A673 (cell line): Measurements from ENCODE around the gene UQCRQ. TPM values are rescaled to one million over a fixed set of nuclear protein-coding genes. Genes with fewer than 3 reads are reported as not detected.

Source experiments
- BruUV-seq: library from RNA; stranded (reverse); fragments of 400-500 nt; replicated peaks from 2 replicates; lab custom pipeline; 2021; lab: Mats Ljungman, UMichigan
- CTCF ChIA-PET: fragments of 300-600 bp; sonication (Branson Sonifier 250); formaldehyde crosslinking; loops from one replicate; lab custom pipeline; 2022; ENCODE audit warnings: antibody characterized with exemption; lab: Charles Lee
- POLR2A ChIA-PET: fragments of 300-600 bp; sonication (Branson Sonifier 250); formaldehyde crosslinking; loops from one replicate; lab custom pipeline; 2022; ENCODE audit warnings: antibody characterized with exemption; ENCODE audit not compliant: low non-redundant PET; lab: Charles Lee
- DNase-seq: peaks from one replicate; pipeline ENCODE4 v3.0.0-alpha.2; 2015; ENCODE audit warnings: low spot score
- H3K27ac ChIP-seq: fragments of 200-600 bp; sonication (generic); 2 replicates; pipeline ENCODE4 v1.5.1; 2016; ENCODE audit warnings: mixed run types, low read depth, mild to moderate bottlenecking, mixed read lengths, antibody characterized with exemption, low read length; ENCODE audit not compliant: poor library complexity, severe bottlenecking
- H3K27me3 ChIP-seq: fragments of 200-600 bp; sonication (generic); replicated peaks from 2 replicates; pipeline ENCODE4 v1.6.1; 2017; ENCODE audit warnings: mixed run types, low read depth, mild to moderate bottlenecking, mixed read lengths, antibody characterized with exemption, low read length; ENCODE audit not compliant: insufficient read depth, poor library complexity
- H3K36me3 ChIP-seq: fragments of 200-600 bp; sonication (generic); 2 replicates; pipeline ENCODE4 v1.6.1; 2016; ENCODE audit warnings: mixed run types, mild to moderate bottlenecking, mixed read lengths, antibody characterized with exemption, low read length; ENCODE audit not compliant: insufficient read depth, poor library complexity, severe bottlenecking
- H3K4me1 ChIP-seq: fragments of 200-600 bp; sonication (generic); 2 replicates; pipeline ENCODE4 v1.6.1; 2017; ENCODE audit warnings: mixed run types, mild to moderate bottlenecking, mixed read lengths, antibody characterized with exemption, low read length; ENCODE audit not compliant: insufficient read depth, poor library complexity, severe bottlenecking
- H3K4me3 ChIP-seq: fragments of 200-600 bp; sonication (generic); 2 replicates; pipeline ENCODE4 v1.5.1; 2016; ENCODE audit warnings: low read depth, mixed run types, mild to moderate bottlenecking, mixed read lengths, low read length; ENCODE audit not compliant: poor library complexity, severe bottlenecking
- H3K9me3 ChIP-seq: fragments of 200-600 bp; sonication (generic); 2 replicates; pipeline ENCODE4 v1.6.1; 2016; ENCODE audit warnings: mixed run types, low read depth, mild to moderate bottlenecking, mixed read lengths, antibody characterized with exemption, low read length; ENCODE audit not compliant: poor library complexity, severe bottlenecking
- CTCF ChIP-seq: fragments of 300-800, 200-600 bp; sonication (generic); conservative IDR thresholded peaks from 2 replicates; pipeline ENCODE4 v1.5.1; 2017; ENCODE audit warnings: low read depth, mild to moderate bottlenecking, antibody characterized with exemption, low read length, moderate library complexity, mixed read lengths
- EZH2 ChIP-seq: fragments of 200-600 bp; sonication (generic); IDR thresholded peaks from 2 replicates; pipeline ENCODE4 v1.6.1; 2017; ENCODE audit warnings: borderline replicate concordance, low read depth, mild to moderate bottlenecking, mixed read lengths, antibody characterized with exemption, low read length; ENCODE audit not compliant: poor library complexity, severe bottlenecking
- intact Hi-C: fragments of 100-400 bp; cut with micrococcal nuclease; formaldehyde crosslinking; loops from one replicate; pipeline ENCODE4 v1.10.0; 2022; ENCODE audit not compliant: unreplicated experiment
- total RNA-seq: library from RNA; stranded (reverse); gene quantifications from 2 replicates; pipeline ENCODE4 v1.2.3, GENCODE V29; 2021

Gene UQCRQ
- total RNA-seq, 1 experiment from 2014 or later, result 542 TPM

GRCh38 chr5:132887283-132887682, 20.8 kb downstream of the UQCRQ start:
- no peaks in the 10 kb centered on the region for H3K9me3 ChIP-seq
- intact Hi-C loops, result no loop called here
- no peak for DNase-seq
- no peak for TF ChIP-seq CTCF
- no peak for TF ChIP-seq EZH2
- BruUV-seq, result no TSS peak
- POLR2A ChIA-PET, result no interaction called here
- peaks cover 38% of the 10 kb centered on the region for H3K36me3 ChIP-seq
- H3K27me3 ChIP-seq, result no peaks in the 10 kb centered on the region
- CTCF ChIA-PET, result no interaction called here
- H3K4me1 ChIP-seq, result no peaks in the 10 kb centered on the region
- no peak overlapping the region for H3K4me3 ChIP-seq
- H3K27ac ChIP-seq, result no peak overlapping the region

DNA sequence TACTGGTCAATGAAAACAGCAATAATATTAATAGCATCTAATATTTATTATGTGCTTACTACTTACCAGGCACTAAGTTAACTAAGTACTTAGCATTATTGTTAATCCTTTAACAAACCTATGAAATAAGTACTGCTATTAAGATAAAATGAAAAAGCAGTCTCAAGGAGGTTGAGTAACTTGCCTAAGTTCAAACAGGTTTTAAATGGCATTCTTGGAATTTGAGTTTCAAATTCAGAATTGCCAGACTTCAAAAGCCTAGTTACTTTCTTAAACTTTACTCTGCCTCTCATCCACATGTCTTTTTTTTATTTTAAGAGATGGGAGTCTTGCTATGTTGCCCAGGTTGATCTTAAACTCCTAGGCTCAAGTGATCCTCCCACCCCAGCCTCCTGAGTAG, 23.1 kb downstream of the UQCRQ start:
- ChIA-PET CTCF (no interaction called here), POLR2A (no interaction called here)
- H3K36me3 ChIP-seq, result peaks cover 55% of the 10 kb centered on the region

GRCh38 chr5:132890817-132891216, 24.4 kb downstream of the UQCRQ start:
- Histone ChIP-seq H3K27me3 (no peaks in the 10 kb centered on the region), H3K27ac (no peak overlapping the region), H3K4me1 (no peaks in the 10 kb centered on the region), H3K4me3 (no peak overlapping the region), H3K9me3 (no peaks in the 10 kb centered on the region), H3K36me3 (peaks cover 67% of the 10 kb centered on the region)
- ChIA-PET CTCF (no interaction called here), POLR2A (no interaction called here)
- TF ChIP-seq EZH2, result no peak
- TF ChIP-seq CTCF, result no peak
- intact Hi-C loops, result no loop called here
- no peak for DNase-seq
- no TSS peak for BruUV-seq

More for the DNA sequence above, 23.1 kb downstream of the UQCRQ start:
- BruUV-seq, result no TSS peak
- Histone ChIP-seq H3K4me3 (no peak overlapping the region), H3K4me1 (no peaks in the 10 kb centered on the region), H3K27me3 (no peaks in the 10 kb centered on the region), H3K9me3 (no peaks in the 10 kb centered on the region), H3K27ac (no peak overlapping the region)
- intact Hi-C loops, result no loop called here
- no peak for DNase-seq
- TF ChIP-seq CTCF (no peak), EZH2 (no peak)
